Stimulated activated CD8-positive, alpha-beta memory T cell treated with anti-CD3 and anti-CD28 coated beads, Interleukin-15, amount 100 ng/mL, for 4 hours (primary cell): ENCODE measurements around the gene TTC33.
"Not testable (repeated sequence)": the region's sequence is repeated elsewhere in the genome, so short reads cannot be mapped to it uniquely, and the experiment has no call there.

Experiments used
- DNase-seq, 2 donors: peaks; one replicate each; pipeline ENCODE4 v3.0.0-alpha.2; 2020; ENCODE audit warnings: low read depth in 2 of 2

The TTC33 gene

GRCh38 chr5:40571729-40572128 lies 184.0 kb downstream of the TTC33 start:
- no peak for DNase-seq

- no peak for DNase-seq
Measured at GRCh38 chr5:40570408-40571129, 185.2 kb downstream of the TTC33 start.

GRCh38 chr5:40569546-40570270 lies 186.1 kb downstream of the TTC33 start:
- DNase-seq: no peak

- no peak for DNase-seq
Measured at GRCh38 chr5:40568548-40568947, 187.2 kb downstream of the TTC33 start.

- not testable (repeated sequence) for DNase-seq
Measured at GRCh38 chr5:40563173-40563572, 192.6 kb downstream of the TTC33 start.

GRCh38 chr5:40560474-40561110 lies 195.2 kb downstream of the TTC33 start:
- DNase-seq: no peak

- no peak for DNase-seq
Measured at GRCh38 chr5:40559306-40559705, 196.5 kb downstream of the TTC33 start.

- no peak for DNase-seq
Measured at GRCh38 chr5:40557501-40557900, 198.3 kb downstream of the TTC33 start.

- DNase-seq: no peak
Measured at GRCh38 chr5:40556811-40557210, 198.9 kb downstream of the TTC33 start.

GRCh38 chr5:40555886-40556285 lies 199.9 kb downstream of the TTC33 start:
- DNase-seq: no peak

GRCh38 chr5:40554813-40555212 lies 200.9 kb downstream of the TTC33 start:
- DNase-seq: no peak

GRCh38 chr5:40554054-40554453 lies 201.7 kb downstream of the TTC33 start:
- no peak for DNase-seq

- no peak for DNase-seq
Measured at GRCh38 chr5:40552981-40553380, 202.8 kb downstream of the TTC33 start.

- no peak for DNase-seq
Measured at GRCh38 chr5:40551496-40552491, 204.0 kb downstream of the TTC33 start.

GRCh38 chr5:40550481-40550880 lies 205.3 kb downstream of the TTC33 start:
- no peak for DNase-seq

- DNase-seq: no peak
Measured at GRCh38 chr5:40549616-40550015, 206.1 kb downstream of the TTC33 start.

GRCh38 chr5:40547994-40548575 lies 207.7 kb downstream of the TTC33 start:
- no peak for DNase-seq

GRCh38 chr5:40547557-40547956 lies 208.2 kb downstream of the TTC33 start:
- DNase-seq: no peak

- DNase-seq: no peak
Measured at GRCh38 chr5:40540301-40540700, 215.5 kb downstream of the TTC33 start.

GRCh38 chr5:40524677-40525076 lies 231.1 kb downstream of the TTC33 start:
- DNase-seq: no peak

GRCh38 chr5:40521925-40522324 lies 233.8 kb downstream of the TTC33 start:
- no peak for DNase-seq
